NCI-H2227 (cell line): Measurements from ENCODE around the gene ESM1.

ENCODE experiments used
- DNase-seq: peaks from one replicate; lab custom pipeline; 2025; ENCODE audit not compliant: unreplicated experiment; lab: John Stamatoyannopoulos, UW

ESM1 gene

DNA sequence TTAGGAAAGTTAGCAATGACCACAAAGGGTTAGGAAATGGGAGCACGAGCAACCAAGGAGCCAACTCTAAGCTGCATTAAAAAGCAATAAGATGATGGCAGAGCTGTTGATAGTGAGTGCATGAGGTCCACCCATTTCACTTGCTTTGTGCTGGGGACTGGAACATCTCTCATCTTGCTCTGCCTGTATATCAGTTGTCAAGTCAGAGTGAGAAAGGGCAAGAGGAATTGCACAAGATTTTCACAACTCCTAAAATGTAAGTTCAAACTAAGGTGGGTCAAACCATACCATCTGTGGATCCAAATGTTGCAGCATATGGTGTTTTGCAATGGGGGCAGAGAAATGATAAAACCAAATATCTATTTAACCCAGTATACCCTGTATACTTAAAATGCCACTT lies 2.8 kb upstream of the ESM1 start:
- DNase-seq: no peak

DNA sequence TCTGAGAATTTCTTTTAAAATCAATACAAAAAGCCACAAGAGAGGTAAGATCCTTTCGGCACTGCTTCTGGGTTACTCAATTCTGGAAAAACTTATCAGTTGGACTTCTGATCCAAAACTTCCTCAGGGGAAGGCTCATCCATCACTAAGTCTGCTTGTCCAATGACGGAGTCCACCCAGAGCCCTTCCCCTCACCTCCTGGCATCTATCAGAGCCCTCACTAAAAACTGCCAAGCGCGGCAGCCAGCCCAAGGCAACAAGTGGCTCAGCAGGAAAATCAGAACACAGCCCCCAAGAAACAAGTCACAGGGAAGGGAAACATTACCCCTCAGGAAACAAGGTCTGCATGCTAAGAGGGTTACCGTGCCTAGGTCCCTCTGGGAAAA lies 869 bp upstream of the ESM1 start:
- no peak for DNase-seq

DNA sequence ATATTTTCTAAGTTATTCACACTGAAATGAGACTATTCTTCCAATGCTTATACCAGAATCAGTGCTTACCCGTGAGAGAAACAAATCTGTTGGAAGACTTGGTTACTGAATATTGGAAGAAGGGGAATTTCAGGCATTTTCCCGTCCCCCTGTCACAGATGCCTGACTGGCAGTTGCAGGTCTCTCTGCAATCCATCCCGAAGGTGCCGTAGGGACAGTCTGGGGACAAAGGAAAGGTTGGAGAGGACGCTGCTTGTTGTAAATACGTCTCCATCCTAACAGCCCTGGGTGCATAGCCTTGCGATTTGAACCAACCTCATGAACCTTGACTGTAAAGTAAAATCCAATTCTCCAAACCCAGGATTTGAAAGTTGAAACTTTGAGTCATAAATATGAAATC lies 3.5 kb downstream of the ESM1 start:
- DNase-seq: no peak

DNA sequence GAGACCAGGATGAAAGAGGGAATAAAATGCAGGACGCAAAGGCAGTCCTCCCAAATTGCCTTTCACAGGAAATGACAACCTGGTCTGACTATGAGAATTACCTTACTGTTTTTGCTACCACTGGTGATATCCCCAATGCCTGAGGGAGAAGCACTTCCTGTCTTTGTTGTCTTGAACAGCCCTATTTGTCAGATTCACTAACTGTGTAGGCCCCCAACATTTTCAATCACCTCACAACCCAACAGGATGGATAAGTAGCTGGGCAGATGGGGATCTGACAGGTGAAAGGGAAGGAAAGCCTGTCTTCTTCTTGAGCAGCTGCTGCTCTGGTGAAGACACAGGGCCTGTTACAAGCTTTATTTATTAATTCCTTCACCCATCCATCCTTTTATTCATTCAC lies 9.7 kb downstream of the ESM1 start:
- no peak for DNase-seq

DNA sequence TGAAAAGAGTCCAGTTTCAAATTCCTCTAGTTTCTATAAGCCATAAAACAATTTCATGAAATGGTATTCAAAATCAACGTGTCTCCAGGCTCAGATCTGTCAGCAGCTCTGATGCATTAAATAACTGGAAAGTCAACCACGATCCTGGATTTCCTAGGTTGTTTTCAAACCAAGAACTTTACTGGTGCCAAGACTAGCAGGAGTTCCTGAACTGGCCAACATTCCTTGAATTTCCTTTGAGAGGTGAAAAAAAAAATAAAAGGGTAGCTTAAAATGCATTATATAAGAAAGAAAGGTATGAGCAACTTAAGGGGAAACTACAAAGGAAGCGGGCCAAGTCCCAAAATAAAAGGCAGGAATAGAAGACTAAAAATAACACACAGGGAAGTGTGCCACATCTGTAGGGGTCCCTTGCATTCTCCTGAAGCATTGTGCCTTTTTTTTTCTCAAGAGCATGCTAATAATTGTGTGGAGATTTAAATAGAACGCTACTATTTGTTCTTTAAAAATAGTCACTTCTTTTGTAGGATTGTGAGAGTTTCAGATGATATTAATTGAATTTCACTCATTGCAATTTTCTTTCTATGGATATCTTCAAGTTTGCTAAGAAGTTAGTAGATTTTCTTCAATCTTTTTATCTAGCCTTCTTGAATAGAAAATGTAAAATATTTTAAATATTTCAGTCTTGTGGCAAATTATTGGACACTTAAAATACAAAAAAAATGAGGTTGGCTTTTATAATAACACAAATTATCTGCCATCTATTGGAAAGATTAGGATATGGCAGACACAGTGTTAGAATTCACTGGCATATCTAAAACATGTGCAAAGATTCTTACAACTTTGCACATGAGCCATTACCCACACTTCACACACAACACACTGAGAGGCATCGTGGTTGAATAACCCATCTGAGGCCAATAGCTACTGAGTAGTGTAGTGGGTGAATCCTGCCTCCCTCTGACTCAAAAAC lies 15.3 kb downstream of the ESM1 start:
- DNase-seq: no peak

DNA sequence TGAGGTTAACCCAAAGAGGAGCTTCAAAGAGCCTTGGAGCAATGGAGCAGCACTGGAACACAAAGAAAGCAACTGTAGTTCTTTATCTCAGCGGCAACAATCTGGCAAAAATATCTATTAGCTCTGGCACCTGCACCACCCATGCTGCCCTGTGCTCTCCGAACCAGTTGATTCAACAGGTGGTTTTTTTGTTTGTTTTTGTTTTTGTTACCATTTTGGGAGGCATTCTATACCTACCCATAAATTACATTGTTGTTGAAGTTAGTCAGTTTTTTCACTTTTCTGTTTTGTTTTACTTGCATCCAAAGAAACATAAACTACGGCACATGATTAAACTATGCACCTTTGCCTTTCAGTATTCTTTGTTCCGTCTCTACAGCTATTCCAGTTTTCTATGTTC lies 16.2 kb downstream of the ESM1 start:
- no peak for DNase-seq

DNA sequence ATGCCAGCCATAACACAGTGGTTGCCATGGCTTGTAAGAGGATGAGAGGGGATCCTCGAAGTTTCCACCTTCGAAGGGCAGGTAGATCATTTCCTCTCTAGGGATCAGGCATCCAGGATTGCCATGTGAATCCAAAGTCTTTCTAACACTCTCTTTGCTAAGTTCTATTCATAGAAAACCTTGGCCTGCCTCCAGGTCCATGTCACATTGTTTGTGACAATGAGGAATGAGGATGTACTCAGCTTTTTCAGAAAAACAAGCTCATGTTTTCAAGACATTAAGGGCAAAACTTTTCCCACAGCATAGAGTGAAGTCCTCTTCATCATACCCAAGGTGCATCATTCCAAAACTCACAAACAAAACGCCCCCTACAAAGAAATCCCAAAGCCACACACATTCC lies 19.6 kb downstream of the ESM1 start:
- DNase-seq: no peak

DNA sequence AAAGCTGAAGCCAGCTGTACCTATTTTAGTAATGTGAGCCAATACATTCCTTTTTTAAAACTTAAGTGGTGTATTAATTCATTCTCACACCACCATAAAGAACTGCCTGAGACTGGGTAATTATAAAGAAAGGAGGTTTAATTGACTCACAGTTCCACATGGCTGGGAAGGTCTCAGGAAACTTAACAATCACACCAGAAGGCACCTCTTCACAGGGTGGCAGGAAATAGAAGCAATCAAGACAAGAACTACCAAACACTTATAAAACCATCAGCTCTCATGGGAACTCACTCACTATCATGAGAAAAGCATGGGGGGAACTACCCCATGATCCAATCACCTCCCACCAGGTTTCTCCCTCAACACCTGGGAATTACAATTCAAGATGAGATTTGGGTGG lies 21.0 kb downstream of the ESM1 start:
- no peak for DNase-seq

DNA sequence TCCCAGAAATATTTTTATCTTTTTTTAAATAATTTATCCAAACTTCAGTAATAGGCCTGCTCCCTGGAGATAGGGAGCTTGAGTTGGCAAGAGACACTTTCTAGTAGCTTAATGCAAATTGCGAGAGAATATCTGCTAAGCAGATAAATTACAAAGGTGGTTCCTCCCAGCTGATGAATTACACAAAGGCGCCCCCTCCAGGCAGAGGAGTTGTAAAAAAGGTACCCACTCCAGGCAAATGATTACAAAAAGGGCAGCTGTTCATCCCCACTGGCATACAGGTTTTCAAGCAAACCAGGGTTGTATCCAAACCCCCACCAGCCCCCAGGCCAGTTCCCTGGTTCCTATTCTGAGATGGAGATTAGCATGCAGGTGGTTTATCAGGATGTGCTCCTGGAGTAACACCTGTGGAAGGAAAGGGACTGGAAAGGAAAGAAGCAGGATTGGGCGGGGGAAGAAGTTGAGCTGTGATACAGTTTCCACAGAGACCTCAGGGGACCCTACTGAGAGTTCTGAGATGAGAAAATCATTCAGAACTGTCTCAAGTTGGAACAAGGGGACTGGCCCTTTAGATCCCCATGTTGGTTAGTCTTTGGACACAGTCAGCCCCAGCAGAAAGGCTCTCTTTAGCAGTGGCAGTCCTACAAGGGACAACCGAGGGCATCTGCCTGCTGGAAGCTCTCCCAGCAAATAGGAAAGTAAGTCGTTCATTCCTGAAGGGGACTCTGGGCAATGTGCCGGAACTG lies 25.5 kb downstream of the ESM1 start:
- no peak for DNase-seq

DNA sequence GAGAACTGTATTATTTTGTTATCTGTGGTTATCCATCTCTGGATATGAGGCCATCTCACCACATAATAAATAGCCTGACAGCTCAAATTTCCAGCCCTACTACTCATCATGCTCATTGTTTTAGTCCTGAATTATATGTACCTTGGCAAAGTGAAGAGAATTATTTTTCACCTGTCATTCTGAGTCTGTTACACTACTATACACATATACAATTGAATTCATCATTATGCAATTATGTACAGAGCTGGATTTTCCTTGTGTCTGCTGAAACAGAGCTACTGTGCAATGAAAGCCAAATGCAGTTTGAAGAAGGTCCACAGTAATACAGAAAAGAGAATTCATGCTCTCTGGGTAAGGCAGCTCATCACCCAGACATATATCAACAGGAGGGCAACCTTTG lies 28.5 kb downstream of the ESM1 start:
- no peak for DNase-seq

DNA sequence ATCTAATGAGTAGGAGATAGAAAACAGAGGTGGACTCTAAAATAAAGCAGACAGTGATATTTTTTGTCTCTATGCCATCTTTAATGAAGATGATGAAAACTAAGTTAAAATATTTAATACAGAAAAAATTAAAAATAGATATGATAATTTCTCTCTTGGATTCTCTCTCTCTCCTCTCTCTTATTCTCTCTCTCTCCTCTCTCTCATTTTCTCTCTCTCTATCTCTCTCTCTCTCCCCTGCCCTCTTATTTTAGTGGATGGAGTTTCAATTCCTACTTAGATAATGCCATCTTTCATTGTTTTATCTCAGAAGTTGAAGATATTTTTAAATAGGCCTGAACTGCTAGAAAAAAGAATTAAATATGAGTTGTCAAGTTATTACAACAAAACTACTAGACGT lies 38.2 kb downstream of the ESM1 start:
- no peak for DNase-seq

DNA sequence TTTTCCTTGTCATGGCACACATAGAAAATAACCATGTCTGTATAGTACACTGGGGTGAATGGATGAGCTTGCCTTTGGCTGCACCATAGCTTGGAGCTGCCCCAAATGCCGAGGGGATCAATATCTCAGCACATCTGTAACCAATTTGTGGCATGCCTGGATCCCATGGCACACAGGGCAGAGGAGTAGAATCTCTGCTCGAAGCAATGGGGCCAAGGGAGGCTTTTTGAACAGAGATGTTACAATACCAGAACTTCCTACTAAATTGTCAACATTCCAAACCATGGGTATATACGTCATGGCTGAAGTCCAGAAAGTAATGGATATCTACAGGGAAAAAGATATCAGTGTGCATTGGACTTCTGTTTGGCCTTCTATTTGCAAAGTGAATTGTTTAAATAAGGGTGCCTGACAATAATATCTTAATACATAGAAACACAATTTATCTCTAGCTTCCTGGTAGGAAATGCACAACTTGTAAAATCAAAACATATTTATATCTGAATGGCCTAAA lies 39.0 kb downstream of the ESM1 start:
- DNase-seq: no peak

DNA sequence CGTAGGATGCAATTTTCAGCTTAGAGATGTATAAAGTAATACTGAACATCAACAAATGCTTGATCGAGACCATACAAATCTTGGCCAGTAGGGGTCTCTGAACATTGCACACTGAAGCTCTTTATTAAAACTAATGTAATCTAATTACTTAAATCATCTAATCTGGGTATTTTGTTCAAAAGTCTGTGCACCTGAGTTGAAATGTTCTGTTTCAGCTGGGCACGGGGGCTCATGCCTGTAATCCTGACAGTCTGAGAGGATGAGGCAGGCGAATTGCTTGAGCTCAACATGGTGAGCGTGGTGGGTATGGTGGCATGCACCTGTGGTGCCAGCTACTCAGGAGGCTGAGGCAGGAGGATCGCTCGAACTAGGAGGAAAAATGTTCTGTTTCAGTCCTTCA lies 41.0 kb downstream of the ESM1 start:
- no peak for DNase-seq

DNA sequence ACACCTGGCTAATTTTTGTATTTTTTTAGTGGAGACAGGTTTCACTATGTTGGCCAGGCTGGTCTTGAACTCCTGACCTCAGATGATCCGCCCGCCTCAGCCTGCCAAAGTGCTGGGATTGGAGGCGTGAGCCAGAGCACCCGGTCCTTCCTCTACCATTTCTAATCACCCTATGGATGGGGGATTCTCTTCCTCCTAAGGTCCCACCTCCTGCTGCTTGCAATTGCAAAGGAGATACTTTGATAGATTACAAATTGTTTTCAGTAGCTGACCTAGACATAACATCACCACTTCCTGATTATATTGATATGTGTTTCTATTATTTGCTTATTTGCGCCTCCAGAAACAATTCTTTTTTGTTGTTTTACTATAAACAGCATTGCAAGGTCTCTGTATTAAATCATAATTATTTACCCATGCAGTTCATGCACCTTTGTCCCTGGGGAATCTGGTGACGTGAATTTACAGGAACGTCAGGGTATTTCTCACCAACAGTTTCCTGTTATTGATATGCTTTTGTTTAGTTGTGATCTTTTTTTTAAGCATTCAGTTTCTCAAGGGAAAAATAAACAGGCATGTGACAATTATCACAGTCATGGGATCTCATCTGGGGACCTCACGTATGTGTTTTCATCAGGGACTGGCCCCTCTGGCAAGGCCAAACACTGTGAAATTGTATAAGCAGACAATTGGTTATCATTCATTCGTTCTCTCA lies 43.2 kb downstream of the ESM1 start:
- no peak for DNase-seq

DNA sequence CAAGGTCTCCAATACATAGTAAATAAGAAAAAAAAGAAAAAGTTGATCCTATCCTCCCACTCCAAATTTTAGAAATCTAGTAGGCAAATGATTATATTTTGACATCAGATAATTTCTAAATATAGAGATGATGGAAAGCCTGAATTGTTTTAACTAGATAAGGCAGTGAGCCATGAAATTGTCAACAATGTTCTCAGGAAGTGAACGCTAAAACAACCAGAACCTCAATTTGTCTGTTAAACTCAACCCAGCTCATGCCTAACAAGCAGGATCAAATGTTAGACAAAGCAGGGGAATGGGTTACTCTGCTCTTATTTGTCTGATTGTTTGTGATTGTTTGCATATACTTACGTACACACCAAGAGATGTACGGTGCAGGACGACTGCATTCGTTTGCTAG lies 49.2 kb downstream of the ESM1 start:
- no peak for DNase-seq

DNA sequence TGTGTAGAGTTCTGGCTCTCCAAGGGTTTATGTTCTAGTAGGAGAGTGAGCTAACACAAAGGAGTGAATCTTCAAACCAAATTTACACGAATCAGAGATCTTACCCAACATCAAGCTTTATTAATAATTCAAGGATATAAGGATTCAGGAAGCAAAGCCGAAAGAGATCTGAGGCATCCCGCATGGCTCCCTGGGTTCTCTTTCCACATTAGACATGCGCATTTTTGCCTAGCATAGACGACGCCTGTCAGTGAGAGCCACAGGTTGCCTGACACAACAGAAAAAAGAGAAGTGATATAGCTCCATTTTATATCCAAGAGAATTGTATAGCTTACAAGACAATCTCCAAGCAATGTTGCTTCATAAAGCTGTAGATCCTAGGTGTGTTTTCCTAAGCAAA lies 52.6 kb downstream of the ESM1 start:
- DNase-seq: no peak

DNA sequence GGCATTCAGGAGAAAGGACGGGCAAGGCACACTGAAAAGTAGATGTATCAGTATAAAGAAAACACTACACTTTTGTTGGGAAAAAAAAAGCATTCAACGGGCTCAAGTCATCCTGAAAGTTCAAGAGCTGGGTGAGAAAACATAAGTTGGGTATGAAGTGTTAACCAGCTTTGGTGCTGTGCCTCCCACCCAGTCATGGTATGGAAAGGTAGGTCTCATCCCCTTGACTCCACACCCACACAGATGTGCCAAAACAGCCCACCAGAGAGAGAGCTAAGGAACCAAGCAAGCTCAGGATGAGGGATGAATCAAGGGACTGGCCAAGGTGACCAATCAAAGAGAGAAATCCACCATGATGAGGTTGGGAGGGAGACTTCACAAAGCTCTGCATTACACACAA lies 54.7 kb downstream of the ESM1 start:
- DNase-seq: no peak
